ENCODE data around the gene CPNE1. TPM values are rescaled to one million over a fixed set of nuclear protein-coding genes. Genes with fewer than 3 reads are reported as not detected.

CPNE1 gene
- total RNA-seq, 4 donors from 2014 or later: 51.8 to 172 (median 122) TPM

GRCh38 chr20:35663516-35664465 is 909 bp downstream of the CPNE1 start:
- intact Hi-C loops (cut with DNase I; ENCODE audit: low total_unique reads): no loop called here
- 0% methylated on average over 28 of the region's 28 CpGs for WGBS, 2 donors
- H3K4me3 ChIP-seq (ENCODE audit: low read depth, poor library complexity, severe bottlenecking): peak overlapping the region; percentile 79
- peak; percentile 36 to 88 for DNase-seq (ENCODE audit: low spot score in 2 of 2)
- TF ChIP-seq POLR2A (IDR thresholded peaks at IDR 0.05): no peak
- TF ChIP-seq, protein P1, sequence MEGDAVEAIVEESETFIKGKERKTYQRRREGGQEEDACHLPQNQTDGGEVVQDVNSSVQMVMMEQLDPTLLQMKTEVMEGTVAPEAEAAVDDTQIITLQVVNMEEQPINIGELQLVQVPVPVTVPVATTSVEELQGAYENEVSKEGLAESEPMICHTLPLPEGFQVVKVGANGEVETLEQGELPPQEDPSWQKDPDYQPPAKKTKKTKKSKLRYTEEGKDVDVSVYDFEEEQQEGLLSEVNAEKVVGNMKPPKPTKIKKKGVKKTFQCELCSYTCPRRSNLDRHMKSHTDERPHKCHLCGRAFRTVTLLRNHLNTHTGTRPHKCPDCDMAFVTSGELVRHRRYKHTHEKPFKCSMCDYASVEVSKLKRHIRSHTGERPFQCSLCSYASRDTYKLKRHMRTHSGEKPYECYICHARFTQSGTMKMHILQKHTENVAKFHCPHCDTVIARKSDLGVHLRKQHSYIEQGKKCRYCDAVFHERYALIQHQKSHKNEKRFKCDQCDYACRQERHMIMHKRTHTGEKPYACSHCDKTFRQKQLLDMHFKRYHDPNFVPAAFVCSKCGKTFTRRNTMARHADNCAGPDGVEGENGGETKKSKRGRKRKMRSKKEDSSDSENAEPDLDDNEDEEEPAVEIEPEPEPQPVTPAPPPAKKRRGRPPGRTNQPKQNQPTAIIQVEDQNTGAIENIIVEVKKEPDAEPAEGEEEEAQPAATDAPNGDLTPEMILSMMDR (IDR thresholded peaks at IDR 0.05): no peak

GRCh38 chr20:35662551-35662950 is 2.1 kb downstream of the CPNE1 start:
- H3K4me3 ChIP-seq (ENCODE audit: low read depth, poor library complexity, severe bottlenecking): no peak overlapping the region
- intact Hi-C loops (cut with DNase I; ENCODE audit: low total_unique reads): no loop called here
- TF ChIP-seq POLR2A (IDR thresholded peaks at IDR 0.05): no peak
- TF ChIP-seq, protein P1 (IDR thresholded peaks at IDR 0.05): no peak
- DNase-seq (ENCODE audit: low spot score in 2 of 2): no peak
- 15 to 17% methylated on average over 2 of the region's 2 CpGs for WGBS, 2 donors

DNA sequence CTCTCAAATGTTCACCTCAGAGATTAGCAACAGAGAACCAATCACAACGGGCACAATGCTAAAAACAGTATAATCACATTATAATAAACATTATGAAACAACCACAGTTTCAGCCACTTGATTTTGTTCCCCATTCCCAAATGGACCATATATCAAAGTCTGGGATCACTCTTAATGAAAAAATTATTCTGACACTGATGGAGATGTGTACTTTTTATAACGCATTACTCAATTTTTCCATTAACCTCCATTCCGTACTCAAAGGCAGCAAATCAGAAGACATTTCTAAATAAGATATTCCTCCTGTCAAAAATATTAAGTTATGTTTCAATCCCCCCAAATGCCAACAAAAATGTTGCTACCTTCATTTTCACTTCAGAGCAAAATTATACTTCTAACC is 2.8 kb downstream of the CPNE1 start:
- H3K4me3 ChIP-seq (ENCODE audit: low read depth, poor library complexity, severe bottlenecking): no peak overlapping the region
- DNase-seq (ENCODE audit: low spot score in 2 of 2): no peak
- TF ChIP-seq POLR2A (IDR thresholded peaks at IDR 0.05): no peak
- TF ChIP-seq, protein P1 (IDR thresholded peaks at IDR 0.05): no peak
- 16 to 17% methylated on average over 3 of the region's 3 CpGs for WGBS, 2 donors
- intact Hi-C loops (cut with DNase I; ENCODE audit: low total_unique reads): no loop called here

DNA sequence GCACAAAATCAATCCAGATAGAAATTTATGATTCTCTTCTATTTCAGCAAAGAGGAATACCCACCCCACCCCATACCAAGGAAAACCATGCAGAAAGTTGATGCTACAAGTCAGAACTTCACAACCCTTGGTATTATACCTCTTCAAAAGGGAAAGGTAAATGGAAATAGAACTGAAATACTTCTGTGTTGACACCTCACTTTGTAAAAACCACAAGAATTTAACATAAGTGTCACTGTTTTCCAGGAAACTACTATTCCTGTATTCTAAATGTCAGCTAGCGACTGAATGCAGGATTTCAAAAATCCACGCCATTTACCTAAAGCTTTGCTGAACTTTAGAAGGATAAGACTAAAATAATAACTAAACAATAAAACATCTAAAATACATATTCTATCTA is 3.6 kb downstream of the CPNE1 start:
- no peak for DNase-seq (ENCODE audit: low spot score in 2 of 2)
- no peak for TF ChIP-seq POLR2A (IDR thresholded peaks at IDR 0.05)
- TF ChIP-seq, protein P1 (IDR thresholded peaks at IDR 0.05): no peak
- H3K4me3 ChIP-seq (ENCODE audit: low read depth, poor library complexity, severe bottlenecking): no peak overlapping the region
- intact Hi-C loops (cut with DNase I; ENCODE audit: low total_unique reads): no loop called here
- 72 to 90% methylated on average over 2 of the region's 2 CpGs for WGBS, 2 donors

- DNase-seq (ENCODE audit: low spot score in 2 of 2): no peak
- intact Hi-C loops (cut with DNase I; ENCODE audit: low total_unique reads): no loop called here
- H3K4me3 ChIP-seq (ENCODE audit: low read depth, poor library complexity, severe bottlenecking): no peak overlapping the region
- TF ChIP-seq, protein P1 (IDR thresholded peaks at IDR 0.05): no peak
- TF ChIP-seq POLR2A (IDR thresholded peaks at IDR 0.05): no peak
- WGBS, 2 donors: 93 to 97% methylated on average over 10 of the region's 10 CpGs
Observed at GRCh38 chr20:35660122-35660937, 4.4 kb downstream of the CPNE1 start.

Measured in lower leg skin (tissue), 4 donors.